NCI-H2171 (cell line): ENCODE data around the gene FGGY.
"Not testable (repeated sequence)": the region's sequence is repeated elsewhere in the genome, so short reads cannot be mapped to it uniquely, and the experiment has no call there.

Experiments used
- DNase-seq: peaks from one replicate; lab custom pipeline; 2025; lab: John Stamatoyannopoulos, UW

Gene FGGY

DNA sequence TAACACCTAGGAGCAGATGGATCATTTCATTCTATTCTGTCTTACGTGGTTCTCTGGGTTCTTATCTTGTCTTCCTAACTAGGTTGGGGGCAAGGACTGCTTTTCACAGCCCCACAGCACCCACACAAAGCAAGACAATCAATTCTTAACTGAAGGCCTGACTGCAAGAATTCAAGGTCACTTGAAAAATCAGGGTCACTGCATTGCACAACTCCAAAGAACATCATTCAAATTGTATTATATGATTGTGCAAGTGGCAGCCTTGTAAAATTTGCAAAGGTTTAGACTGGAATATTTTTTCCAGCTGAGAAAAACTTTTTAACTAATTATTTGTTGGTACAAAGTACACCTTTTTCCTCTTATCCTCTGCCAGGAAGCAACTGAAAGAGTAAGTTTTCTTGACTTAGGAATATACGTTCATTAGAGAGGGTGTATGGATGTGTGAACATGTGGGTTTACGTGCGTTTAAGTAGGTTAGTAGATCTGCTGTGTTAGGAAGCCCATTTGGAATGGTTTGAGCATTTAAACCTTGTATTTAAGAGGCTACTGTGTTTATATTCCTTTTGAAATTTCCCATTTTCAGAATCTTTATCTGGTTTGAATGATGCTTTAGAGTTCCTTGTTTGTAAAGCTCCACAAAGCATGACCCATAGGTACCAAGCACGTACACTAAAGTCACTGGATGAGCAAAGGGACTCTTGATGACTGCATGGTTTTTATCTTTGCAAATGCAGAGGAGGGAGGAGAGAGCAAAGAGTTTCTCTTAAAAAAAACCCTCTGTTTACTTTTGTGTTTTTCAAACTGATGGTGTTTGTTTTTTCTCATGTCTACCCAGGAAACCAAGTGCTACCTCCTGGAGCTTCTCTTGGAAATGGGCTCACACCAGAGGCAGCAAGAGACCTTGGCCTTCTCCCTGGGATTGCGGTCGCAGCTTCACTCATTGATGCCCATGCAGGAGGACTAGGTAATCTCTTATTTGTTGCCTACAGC, 214.9 kb downstream of the FGGY start:
- no peak for DNase-seq

DNA sequence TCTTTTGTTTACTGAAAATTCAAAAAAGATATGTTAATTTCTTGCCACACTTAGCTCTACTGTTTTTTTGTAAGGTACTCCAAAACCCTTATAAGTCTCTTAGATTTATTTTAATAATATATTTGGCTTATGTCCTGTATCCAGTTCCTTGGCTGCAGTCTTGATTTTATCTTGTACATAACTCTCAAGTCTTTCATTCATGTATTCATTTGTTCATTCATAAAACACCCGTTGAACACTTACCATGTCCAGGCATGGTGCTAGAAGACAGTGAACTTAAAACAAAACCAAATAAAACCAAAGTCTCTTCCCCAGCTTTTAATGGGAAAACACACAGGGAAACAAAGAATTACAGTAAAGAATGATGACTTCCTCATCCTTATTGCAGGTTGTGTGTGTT, 215.8 kb downstream of the FGGY start:
- no peak for DNase-seq

DNA sequence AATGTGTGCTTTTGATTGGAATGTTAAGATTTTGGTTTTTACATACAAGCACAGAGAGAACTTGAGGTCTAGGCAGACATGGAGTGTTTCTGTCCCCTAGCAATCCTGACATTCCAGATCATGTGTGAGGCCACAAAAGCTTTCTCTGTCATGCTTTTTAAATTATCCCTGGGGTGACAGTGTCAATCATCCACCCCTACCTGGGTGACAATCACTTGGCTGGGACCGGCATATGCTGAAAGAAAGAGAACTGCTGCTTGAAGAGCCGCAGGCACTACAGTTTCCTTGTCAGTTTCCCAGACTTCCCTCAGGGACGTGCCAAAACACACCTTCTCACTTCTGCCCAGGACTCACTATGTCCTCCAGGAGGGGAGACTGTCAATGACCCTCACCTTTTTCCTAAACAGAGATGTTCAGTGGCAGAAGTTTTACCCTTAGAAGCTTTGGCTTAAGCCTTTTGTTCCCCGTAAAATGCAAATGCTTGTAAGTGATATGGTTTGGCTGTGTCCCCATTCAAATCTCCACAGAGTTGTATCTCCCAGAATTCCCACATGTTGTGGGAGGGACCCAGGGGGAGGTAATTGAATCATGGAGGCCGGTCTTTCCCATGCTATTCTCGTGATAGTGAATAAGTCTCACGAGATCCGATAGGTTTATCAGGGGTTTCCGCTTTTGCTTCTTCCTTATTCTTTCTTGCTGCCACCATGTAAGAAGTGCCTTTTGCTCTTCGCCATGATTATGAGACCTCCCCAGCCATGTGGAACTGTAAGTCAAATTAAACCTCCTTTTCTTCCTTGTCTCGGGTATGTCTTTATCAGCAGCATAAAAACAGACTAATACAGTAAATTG, 217.4 kb downstream of the FGGY start:
- no peak for DNase-seq

DNA sequence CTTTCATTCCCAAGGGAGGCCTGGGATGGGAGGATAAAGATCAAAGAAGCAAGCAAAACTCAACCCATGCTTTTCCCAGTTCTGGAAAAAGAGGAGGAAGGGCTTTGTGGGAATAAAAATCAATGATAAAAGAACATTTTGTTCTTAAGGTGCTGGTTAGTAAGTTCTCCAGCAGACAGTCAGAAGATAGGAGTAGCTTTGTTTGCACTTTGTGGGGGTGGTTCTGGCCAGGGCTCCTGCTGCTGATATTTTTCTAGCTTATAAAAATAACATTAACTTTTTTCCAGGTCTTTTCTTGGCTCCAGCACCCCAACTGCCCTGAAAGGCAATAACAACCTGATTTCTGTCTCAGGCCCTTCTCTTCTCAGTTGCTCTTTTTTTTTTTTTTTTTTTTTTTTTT, 220.0 kb downstream of the FGGY start:
- DNase-seq, result no peak

DNA sequence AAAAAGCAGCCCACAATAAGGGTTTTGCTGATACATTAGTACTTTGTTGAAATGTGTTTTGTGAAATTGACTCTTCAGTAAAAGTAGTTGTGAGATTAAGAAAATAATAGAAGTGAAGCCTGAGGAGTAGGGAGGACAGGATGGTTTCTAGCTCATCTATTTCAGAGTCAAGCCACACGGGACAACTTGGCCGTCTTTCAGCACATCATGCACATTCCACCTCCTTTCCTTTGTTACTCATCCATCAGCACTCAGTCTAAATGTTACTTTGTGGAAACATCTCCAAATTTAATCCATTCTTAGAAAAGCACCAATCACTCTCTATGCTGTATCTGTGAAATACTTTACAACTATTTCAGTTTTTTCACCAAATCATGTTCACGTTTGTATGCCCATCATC, 223.3 kb downstream of the FGGY start:
- no peak for DNase-seq

DNA sequence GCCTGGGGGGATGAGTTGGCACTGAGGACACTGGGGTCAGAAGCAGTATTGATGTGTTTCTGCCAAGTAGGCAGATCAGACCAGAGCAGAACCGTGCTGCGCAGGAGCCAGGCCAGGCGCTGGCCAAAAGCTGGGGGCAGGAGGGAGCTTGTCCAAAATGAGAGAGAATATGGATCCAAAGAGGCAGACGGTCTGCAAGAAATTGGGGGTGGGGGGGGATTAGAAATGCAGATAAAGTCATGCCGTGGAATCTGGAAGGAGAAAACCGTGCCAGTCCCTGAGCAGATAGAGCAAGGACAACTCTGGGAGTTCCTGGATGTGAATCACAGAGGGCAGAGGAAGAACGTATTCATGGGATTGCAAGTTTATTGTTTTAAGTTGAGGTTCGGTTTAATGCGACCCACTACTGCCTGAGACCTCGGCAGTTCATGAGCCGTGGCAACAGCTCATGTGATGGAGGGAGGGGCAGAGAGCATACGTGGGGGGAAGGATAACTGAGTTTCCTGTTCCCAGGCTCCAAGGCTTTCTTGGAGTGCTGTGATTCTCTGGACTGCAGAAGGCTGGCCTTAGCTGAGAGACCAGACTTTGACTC, 224.0 kb downstream of the FGGY start:
- DNase-seq, result no peak

DNA sequence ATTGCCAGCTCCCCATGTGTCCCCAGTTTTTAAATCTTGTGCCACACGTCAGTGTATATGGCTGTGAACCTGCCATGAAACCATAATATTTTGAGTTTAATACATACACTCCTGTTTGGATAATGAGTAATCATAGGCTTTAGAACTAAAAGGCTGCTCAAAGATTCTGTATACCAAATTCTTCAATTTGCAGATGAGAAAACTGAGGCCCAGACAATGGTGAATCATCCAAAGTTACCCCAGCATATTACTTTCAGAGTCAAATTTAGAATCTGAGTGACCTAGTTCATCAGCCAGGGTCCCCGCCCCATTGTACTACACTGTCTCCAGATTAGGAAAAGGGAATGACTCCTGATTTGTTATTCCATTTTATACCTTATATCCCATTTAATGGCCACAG, 224.6 kb downstream of the FGGY start:
- no peak for DNase-seq

DNA sequence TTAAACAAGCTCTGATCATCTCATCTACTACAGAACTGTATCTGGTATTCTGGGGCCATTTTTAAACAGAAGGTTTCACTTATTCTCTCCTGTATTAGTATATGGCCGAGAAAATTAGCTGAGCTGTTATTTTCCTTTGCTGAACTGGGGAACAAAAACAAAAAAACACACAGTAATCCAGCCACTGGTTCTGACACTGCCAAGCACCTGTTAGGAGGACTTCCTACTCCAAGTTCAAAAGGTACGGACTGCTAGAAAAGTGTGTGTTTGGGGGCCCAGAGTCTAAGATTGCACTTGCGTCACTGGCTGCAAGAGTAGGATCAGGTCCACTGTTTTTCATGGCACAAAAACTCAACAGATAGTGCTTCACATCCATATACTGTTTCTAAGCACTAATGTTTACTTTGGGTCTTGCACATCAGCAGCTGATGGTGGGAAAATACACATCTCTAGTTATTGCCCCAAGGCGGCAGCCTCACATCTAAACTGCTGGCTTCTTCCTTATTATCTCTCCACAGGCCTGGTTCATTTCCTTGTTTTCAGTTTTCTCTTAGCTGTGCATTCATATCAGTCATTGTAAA, 226.1 kb downstream of the FGGY start:
- DNase-seq, result no peak

DNA sequence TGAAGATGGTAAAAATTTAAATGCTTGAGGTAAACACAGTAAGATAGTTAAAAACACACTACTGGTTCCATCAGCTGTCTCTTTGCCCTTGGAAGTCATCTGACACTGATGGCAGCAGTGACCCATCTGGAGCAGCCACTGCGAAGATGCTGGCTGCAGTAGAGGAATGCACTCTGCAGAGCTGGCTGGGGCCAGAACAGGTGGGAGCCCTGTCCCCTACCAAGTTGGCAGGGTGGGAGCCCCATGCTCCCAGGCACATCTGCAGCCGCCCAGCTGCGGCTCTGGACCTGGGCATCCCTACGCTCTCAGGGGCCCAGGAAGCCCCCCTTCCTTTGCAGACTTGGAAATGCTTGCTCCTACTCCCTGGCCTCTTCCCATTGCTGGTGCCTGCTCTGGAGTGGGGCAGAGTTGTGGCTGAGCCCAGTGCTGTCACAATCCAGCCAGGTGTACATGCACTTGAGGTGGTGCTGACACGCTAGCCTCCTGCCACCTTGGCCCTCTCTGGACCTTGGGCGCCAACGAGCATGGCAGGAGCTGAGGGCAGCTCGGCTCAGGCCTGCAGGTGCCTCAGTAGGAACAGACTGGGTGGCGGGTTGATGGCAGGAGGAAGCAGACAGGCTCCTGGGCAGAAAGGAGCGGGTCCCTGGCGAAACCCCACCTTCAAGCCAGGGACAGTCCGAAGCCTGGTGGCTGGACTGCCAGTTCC, 227.0 kb downstream of the FGGY start:
- no peak for DNase-seq

DNA sequence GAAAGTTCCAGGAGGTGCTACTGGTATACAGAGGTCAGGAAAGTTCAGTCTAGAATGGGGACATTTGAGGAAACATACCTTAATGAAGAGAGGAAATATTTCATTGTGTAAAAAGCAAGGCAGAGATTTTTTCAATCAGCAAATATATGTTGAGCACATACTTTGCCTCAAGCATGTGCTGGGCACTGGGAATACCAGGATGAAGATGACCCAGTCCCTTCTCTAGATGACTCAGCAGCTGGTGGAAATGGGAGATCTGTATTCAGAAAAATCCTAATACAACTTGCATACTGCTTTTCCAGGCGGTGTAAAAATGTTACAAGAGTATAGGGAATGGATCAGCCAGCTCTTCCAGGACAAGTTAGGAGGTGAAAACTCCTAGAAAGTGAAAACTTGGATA, 229.3 kb downstream of the FGGY start:
- no peak for DNase-seq

DNA sequence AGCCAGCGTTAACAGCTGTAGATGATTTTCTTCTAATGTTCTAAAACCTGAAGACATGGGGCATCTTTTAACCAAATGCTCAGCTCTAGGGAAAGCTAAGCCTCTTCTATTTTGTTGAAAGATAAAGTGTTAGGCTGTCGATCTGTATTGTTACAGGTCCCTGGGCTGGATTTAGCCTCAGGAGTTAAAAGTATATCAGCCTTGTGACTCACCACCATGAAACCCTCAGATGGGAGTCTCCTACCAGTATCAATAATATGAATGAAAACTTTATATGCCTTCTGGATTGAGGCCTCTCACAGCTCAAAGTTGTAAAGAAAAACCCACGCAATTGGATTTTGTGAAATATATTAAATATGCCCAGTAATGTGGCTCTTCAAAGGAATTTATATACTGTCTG, 231.6 kb downstream of the FGGY start:
- DNase-seq, result no peak

DNA sequence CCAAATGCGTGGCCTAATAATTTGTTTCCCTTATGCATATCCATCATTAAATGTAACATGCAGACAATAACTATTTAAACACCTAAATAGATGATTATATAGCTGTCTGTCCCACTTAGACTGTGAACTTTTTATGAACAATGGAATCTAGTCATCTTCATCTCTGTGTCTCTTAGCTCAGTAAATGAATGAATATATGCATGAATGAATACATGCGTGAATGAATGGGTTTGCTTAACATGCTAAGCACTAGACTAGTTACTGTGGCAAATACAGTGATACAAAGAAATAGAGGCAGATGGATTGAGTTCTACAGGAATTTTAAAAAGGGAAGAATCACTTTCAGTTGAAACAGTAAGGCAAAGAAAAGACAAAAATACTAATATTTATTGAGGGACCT, 232.0 kb downstream of the FGGY start:
- no peak for DNase-seq

DNA sequence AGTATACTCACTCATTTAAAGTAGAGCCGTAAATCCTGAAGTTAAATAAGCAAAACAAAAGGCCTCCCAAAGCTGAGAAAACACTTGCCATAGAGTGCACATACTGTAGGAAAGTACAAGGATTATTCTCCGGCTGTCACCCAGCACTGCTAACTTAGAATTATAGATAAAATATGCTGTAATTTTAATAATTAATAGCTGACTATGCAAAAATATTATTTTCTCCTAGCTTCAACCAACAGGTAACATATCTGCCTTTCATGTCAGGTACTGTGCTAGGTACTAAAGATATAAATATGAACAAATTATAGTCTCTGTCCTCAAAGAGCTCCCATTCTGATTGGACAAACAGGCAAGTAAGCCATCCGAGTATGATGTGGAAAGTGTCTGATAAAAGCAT, 233.2 kb downstream of the FGGY start:
- no peak for DNase-seq

DNA sequence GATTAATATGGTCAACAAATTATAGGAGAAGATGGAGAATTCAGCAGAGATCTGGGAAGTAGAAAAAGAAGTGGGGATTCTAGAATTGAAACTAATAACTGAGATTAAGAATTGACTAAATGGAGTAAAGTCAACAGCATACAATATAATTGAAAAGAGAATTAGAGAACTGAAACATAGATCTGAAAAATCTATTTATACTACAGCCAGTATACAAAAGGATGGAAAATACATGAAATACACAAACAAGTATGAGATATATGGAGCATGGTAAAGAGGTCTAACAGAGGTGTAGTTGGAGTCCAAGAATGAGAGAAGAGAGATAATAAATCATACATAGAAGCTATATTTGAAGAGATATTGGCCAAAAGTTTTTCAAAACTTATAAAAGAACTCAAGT, 235.2 kb downstream of the FGGY start:
- no peak for DNase-seq

DNA sequence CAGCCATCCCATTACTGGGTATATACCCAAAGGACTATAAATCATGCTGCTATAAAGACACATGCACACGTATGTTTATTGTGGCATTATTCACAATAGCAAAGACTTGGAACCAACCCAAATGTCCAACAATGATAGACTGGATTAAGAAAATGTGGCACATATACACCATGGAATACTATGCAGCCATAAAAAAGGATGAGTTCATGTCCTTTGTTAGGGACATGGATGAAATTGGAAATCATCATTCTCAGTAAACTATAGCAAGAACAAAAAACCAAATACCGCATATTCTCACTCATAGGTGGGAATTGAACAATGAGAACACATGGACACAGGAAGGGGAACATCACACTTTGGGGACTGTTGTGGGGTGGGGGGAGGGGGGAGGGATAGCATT, 241.6 kb downstream of the FGGY start:
- DNase-seq, result not testable (repeated sequence)

DNA sequence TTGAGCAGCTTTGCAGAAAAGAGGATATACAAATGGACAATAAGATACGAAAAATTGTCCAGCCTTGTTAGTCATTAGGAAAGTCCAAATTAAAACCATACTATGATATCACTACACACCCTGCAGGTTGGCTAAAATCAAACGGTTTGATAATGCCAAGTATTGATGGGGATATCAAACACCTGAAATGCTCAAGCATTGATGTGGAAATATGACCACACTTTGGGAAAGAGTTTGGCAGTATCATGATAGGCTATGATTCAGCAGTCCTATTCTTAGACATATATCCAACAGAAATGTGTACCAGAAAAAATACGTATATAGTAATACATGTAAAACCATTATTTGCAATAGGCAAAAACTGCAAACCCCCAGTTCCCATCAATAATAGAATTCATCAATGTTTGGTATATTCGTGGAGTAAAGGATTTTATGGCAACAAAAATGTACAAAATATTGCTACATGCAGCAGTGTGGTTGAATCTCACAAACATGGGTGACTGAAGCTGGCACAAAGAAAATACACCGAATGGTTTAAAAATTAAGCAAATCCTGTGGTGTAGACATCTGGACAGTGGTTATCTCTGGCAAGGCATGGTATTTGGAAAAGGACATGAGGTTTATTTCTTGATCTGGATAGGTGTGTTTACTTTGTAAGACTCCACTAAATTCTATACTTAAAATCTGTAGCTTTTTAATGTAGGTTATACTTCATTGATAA, 243.2 kb downstream of the FGGY start:
- no peak for DNase-seq

DNA sequence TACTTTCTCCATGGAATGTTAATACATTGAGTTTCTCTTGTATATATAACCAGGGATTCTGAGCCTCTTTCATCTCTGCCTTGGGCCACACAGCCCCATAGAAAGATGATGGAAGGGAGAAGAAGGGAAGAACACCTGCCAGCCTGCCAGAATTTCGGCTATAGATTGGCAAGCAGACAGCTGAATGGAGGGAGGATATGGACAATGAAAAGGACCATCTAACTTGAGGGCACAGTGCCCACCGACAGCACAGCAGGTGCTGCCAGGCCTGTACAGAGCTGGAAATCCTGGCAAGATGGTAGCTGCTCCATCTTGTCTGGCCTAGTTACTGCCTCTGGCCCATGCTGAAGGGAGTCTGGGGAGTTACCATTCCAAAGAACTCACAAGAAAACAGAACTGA, 244.3 kb downstream of the FGGY start:
- no peak for DNase-seq

DNA sequence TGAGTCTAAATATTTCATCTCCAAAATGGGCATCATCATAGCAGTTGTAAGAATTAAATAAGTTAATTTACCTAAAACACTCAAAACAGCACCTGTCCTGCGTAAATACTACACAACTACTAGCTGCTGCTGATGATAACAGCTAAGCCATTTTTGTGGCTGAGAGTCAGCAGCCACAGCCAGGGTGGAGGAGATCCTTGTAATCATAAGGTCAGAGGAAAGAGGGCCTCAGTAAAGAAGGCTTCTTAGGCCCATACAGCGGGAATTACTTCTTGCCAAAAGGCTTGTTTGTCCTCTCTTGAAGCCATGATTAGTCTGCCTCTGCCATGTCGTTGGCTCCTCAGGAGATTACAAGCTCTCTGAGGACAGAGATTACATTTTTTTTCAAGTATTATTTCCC, 245.0 kb downstream of the FGGY start:
- DNase-seq, result no peak

DNA sequence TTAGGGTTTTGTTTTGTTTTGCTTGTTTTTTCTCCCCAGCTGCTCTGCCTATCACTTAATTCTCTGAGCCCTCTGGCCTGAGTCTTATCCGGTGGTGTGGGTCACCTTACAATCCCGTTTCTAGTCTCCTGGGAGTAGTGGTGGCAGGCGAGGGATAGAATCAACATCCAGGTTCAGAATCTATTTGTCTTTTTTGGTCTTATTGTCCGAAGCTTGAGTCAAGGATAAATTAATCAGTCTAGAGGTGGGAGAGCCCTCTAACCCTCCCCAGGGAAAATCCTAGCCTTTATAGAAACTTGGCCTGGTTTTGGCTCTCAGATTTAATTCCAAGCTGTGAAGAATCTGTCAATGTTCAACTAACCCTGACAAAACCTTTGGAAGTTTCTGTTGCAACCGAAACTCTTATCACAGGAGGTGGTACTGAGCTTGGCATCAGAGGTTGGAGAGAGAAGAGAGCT, 246.3 kb downstream of the FGGY start:
- no peak for DNase-seq

DNA sequence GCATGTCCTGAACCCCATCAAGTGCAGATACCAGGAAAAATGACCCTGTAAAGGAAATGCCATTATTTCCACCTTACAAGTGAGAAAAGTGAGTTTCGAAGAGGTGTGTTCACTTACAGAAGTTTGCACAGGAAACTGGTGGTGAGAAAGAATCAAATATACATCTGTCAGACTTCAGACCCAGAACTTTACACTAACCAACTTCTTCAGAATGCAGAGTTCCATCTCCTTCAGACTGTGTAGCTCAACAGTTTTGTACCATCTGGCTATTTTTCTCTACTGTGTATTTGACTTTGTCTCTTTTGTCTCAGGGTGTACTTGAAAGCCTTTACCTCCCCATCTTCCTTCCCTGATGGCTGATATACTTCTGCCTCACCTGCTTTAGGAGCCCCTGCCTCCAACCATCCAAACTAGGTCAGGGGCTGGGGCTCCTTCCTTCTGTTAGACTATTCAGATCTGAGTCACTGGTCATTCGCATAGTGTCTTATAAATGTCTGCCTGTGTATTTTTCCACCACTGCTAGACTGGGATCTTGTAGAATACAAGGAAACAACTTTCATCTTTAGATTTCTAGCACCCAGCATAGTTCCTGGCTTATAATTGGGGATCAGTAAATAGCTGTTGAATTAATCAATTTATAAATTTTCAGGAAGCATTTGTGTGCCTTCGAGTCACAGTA, 247.9 kb downstream of the FGGY start:
- no peak for DNase-seq
